ENCODE results near the gene CPED1.

GRCh38 chr7:121026577-121027111 lies 38.1 kb downstream of the CPED1 start:
- TF ChIP-seq EZH2phosphoT487 (IDR thresholded peaks at IDR 0.05): no peak
- no peak for TF ChIP-seq CTCF (IDR thresholded peaks at IDR 0.05)
